Caco-2 (cell line): ENCODE measurements around the gene GTF2H3. TPM values are rescaled to one million over a fixed set of nuclear protein-coding genes. Genes with fewer than 3 reads are reported as not detected.

Source experiments
- BruUV-seq: library from RNA; stranded (reverse); fragments of 400-500 nt; replicated peaks from 2 replicates; lab custom pipeline; 2021; lab: Mats Ljungman, UMichigan
- CTCF ChIA-PET: fragments of 300-600 bp; sonication (Branson Sonifier 250); formaldehyde crosslinking; loops from one replicate; lab custom pipeline; 2022; ENCODE audit warnings: antibody characterized with exemption; lab: Charles Lee
- POLR2A ChIA-PET: fragments of 300-600 bp; sonication (Branson Sonifier 250); formaldehyde crosslinking; loops from one replicate; lab custom pipeline; 2022; ENCODE audit warnings: antibody characterized with exemption; lab: Charles Lee
- DNase-seq, 2 experiments: peaks; one replicate each; pipeline versions ENCODE4 v3.0.0 to v3.0.0-alpha.2; 2020 to 2022
- H3K27me3 ChIP-seq: replicated peaks from 2 replicates; pipeline ENCODE4 v1.6.0; 2011; ENCODE audit warnings: low read length; ENCODE audit not compliant: control insufficient read depth, insufficient read depth
- H3K36me3 ChIP-seq: 2 replicates; pipeline ENCODE4 v1.5.1; 2011; ENCODE audit warnings: low read length; ENCODE audit not compliant: control insufficient read depth, insufficient read depth
- H3K4me1 ChIP-seq: fragments of 250-450 bp; sonication (Bioruptor Pico); 2 replicates; pipeline ENCODE4 v1.5.1; 2020; ENCODE audit warnings: mild to moderate bottlenecking
- H3K4me3 ChIP-seq: 2 replicates; pipeline ENCODE4 v1.5.1; 2011; ENCODE audit warnings: low read depth, mild to moderate bottlenecking, control low read depth, low read length
- H3K9me3 ChIP-seq: fragments of 250-450 bp; sonication (Bioruptor Pico); 2 replicates; pipeline ENCODE4 v1.5.1; 2020; ENCODE audit warnings: mild to moderate bottlenecking, moderate library complexity
- H3K27ac Mint-ChIP-seq: one replicate; pipeline ENCODE4 v1.8.0; 2022; ENCODE audit warnings: mixed read lengths; ENCODE audit not compliant: unreplicated experiment
- H3K27me3 Mint-ChIP-seq: one replicate; pipeline ENCODE4 v1.8.0; 2022; ENCODE audit warnings: mixed read lengths; ENCODE audit not compliant: insufficient read depth, unreplicated experiment
- H3K36me3 Mint-ChIP-seq: one replicate; pipeline ENCODE4 v1.8.0; 2022; ENCODE audit warnings: mild to moderate bottlenecking, mixed read lengths; ENCODE audit not compliant: insufficient read depth, unreplicated experiment
- H3K4me1 Mint-ChIP-seq: one replicate; pipeline ENCODE4 v1.8.0; 2022; ENCODE audit warnings: low read depth, mixed read lengths; ENCODE audit not compliant: unreplicated experiment
- H3K4me3 Mint-ChIP-seq: one replicate; pipeline ENCODE4 v1.8.0; 2022; ENCODE audit warnings: mild to moderate bottlenecking, moderate library complexity, mixed read lengths; ENCODE audit not compliant: unreplicated experiment
- H3K9me3 Mint-ChIP-seq: one replicate; pipeline ENCODE4 v1.8.0; 2022; ENCODE audit warnings: mixed read lengths; ENCODE audit not compliant: unreplicated experiment
- intact Hi-C: fragments of 100-400 bp; cut with micrococcal nuclease; formaldehyde crosslinking; loops from one replicate; pipeline ENCODE4 v1.10.0; 2022; ENCODE audit not compliant: unreplicated experiment
- total RNA-seq: library from RNA; stranded (reverse); gene quantifications from 2 replicates; pipeline ENCODE4 v1.2.3, GENCODE V29; 2022
- TF ChIP-seq, protein P1 (sequence below), 2 experiments: fragments of 200-600 bp in 1 of 2; IDR thresholded peaks; 1 replicate in 1 of 2; 2 replicates in 1 of 2; pipeline versions ENCODE4 v1.5.1 to v1.8.0; 2011 to 2022; ENCODE audit warnings: antibody characterized with exemption in 1 of 2, control low read depth in 1 of 2, inconsistent platforms in 1 of 2, low read depth in 1 of 2, low read length in 1 of 2, mild to moderate bottlenecking in 1 of 2, moderate library complexity in 1 of 2; ENCODE audit not compliant: insufficient read depth in 1 of 2, severe bottlenecking in 1 of 2, unreplicated experiment in 1 of 2

Gene GTF2H3
- total RNA-seq, 1 experiment from 2014 or later, result 44.8 TPM

DNA sequence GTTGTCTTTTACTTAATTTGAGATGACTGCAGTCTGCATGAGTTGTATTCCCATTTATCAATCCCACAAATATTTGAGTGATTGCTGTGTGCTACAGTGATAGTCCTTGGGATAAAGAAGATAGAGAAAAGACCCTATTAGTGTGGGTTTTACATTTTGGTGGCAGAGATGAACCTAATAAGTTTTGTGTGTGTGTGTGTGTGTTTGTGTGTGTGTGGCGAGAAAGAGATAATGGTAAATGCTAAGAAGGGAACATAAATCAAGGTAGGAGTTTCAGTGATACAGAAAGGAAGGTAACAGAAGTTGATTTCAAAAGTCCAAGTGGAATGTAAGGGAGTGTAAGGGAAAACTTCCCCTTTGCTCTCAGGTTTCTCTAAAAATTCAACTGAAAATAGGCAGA, 34.3 kb upstream of the GTF2H3 start:
- Mint-ChIP-seq H3K27ac (no peak overlapping the region), H3K36me3 (peaks cover 76% of the 10 kb centered on the region), H3K27me3 (no peaks in the 10 kb centered on the region), H3K4me1 (peaks cover 16% of the 10 kb centered on the region), H3K4me3 (no peak overlapping the region), H3K9me3 (no peaks in the 10 kb centered on the region)
- Histone ChIP-seq H3K36me3 (no peaks in the 10 kb centered on the region), H3K4me3 (no peak overlapping the region), H3K4me1 (peaks cover 4% of the 10 kb centered on the region; the same call in 1 of the 2 replicates), H3K27me3 (no peaks in the 10 kb centered on the region), H3K9me3 (no peaks in the 10 kb centered on the region)
- BruUV-seq, result no TSS peak
- intact Hi-C loops, result no loop called here
- DNase-seq, result no peak
- ChIA-PET POLR2A (no interaction called here), CTCF (no interaction called here)
- TF ChIP-seq, protein P1, sequence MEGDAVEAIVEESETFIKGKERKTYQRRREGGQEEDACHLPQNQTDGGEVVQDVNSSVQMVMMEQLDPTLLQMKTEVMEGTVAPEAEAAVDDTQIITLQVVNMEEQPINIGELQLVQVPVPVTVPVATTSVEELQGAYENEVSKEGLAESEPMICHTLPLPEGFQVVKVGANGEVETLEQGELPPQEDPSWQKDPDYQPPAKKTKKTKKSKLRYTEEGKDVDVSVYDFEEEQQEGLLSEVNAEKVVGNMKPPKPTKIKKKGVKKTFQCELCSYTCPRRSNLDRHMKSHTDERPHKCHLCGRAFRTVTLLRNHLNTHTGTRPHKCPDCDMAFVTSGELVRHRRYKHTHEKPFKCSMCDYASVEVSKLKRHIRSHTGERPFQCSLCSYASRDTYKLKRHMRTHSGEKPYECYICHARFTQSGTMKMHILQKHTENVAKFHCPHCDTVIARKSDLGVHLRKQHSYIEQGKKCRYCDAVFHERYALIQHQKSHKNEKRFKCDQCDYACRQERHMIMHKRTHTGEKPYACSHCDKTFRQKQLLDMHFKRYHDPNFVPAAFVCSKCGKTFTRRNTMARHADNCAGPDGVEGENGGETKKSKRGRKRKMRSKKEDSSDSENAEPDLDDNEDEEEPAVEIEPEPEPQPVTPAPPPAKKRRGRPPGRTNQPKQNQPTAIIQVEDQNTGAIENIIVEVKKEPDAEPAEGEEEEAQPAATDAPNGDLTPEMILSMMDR (IDR thresholded peaks at IDR 0.05; ENCODE audit: insufficient read depth in 1 of 2, low read depth in 1 of 2, low read length in 1 of 2, severe bottlenecking in 1 of 2, unreplicated experiment in 1 of 2), result no peak

DNA sequence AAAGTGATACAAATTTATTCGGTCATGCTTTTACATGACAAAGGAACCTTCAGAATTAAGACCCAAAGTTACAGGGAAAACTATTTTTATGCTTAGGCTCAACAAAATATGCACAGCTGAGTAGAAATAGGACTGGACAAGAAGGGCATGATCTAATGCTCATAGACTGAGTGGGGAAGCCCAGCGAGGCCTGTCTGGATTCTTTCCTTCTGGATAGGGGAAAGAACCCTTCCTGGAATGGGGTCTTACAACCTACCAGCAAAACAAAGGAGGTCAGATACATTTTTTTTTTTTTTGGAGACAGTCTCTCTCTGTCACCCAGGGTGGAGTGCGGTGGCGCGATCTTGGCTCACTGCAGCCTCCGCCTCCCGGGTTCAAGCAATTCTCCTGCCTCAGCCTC, 33.9 kb upstream of the GTF2H3 start:
- Histone ChIP-seq H3K27me3 (no peaks in the 10 kb centered on the region), H3K36me3 (no peaks in the 10 kb centered on the region), H3K4me3 (no peak overlapping the region), H3K9me3 (no peaks in the 10 kb centered on the region), H3K4me1 (peaks cover 4% of the 10 kb centered on the region; the same call in 1 of the 2 replicates)
- POLR2A ChIA-PET, result no interaction called here
- BruUV-seq, result no TSS peak
- intact Hi-C loops, result no loop called here
- no peak for DNase-seq
- H3K4me3 Mint-ChIP-seq, result no peak overlapping the region
- no peaks in the 10 kb centered on the region for H3K9me3 Mint-ChIP-seq
- no peak overlapping the region for H3K27ac Mint-ChIP-seq
- CTCF ChIA-PET, result no interaction called here
- no peaks in the 10 kb centered on the region for H3K27me3 Mint-ChIP-seq
- TF ChIP-seq, protein P1 (IDR thresholded peaks at IDR 0.05; ENCODE audit: insufficient read depth in 1 of 2, low read depth in 1 of 2, low read length in 1 of 2, severe bottlenecking in 1 of 2, unreplicated experiment in 1 of 2), result no peak
- peaks cover 16% of the 10 kb centered on the region for H3K4me1 Mint-ChIP-seq
- H3K36me3 Mint-ChIP-seq, result peaks cover 77% of the 10 kb centered on the region

DNA sequence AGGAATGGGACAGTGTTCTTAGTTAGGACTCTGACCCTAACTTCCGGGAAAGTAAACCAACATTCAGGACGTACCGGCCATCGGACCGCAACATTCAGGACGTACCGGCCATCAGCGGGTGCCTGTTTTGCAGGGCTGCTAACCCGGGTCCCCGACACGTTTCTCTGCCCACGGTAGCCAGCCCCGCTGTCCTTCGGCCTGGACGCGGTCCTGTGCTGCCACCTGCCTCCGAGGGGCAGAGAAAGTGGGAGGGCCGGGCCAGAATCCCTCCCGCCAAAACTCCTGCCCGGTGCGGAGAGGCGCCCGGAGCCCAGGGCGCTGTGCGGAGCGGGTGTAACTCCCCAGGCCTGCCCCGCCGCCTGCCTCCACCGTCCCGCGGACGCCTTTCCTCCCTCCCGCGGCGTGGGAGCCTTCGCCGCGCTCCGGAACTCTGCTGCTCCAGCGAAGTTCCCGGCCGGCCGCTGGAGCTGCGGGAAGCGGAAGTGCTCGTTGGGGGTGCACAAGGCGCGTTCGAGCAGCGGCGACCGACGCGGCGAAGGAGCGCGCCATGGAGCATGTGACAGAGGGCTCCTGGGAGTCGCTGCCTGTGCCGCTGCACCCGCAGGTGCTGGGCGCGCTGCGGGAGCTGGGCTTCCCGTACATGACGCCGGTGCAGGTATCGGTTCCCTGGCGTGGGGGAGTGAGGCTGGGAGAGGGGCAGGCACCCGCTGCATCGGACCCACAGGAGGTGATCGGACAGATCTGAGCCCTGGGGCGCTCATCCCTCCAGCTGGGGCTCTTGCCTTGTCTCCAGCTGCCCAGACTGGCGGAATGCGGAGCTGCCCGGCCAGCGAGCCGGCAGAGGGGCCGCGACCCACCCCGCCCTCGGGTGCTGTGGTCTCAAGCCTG, 31.8 kb upstream of the GTF2H3 start, which contains the start of gene DDX55:
Gene DDX55 (plus strand): TSS at position 498 of the 888 bp plus-strand sequence. CDS start 50 bp downstream, at position 548.
- no peaks in the 10 kb centered on the region for H3K27me3 ChIP-seq
- Mint-ChIP-seq H3K9me3 (no peaks in the 10 kb centered on the region), H3K36me3 (peaks cover 79% of the 10 kb centered on the region), H3K27me3 (no peaks in the 10 kb centered on the region), H3K4me3 (peak within 1 kb of the TSS; percentile 85), H3K27ac (peak within 1 kb of the TSS; percentile 94), H3K4me1 (peaks cover 16% of the 10 kb centered on the region)
- peaks cover 4% of the 10 kb centered on the region; the same call in 1 of the 2 replicates for H3K4me1 ChIP-seq
- BruUV-seq, result TSS peak; percentile 76
- H3K4me3 ChIP-seq, result peak within 1 kb of the TSS; percentile 98
- intact Hi-C loops, result loop anchor here (1.0 kb wide), 1 partner anchor 31 kb away; the partner anchor contains the start of genes EIF2B1 and GTF2H3
- H3K9me3 ChIP-seq, result no peaks in the 10 kb centered on the region
- TF ChIP-seq, protein P1 (IDR thresholded peaks at IDR 0.05; ENCODE audit: insufficient read depth in 1 of 2, low read depth in 1 of 2, low read length in 1 of 2, severe bottlenecking in 1 of 2, unreplicated experiment in 1 of 2), result peak; percentile 39 to 43
- peak; percentile 82 to 87 for DNase-seq
- POLR2A ChIA-PET, result interaction anchor here (0.6 to 1.4 kb wide), 4 partner anchors 50 to 481 kb away, joined by 3 to 6 read pairs (median 3); no protein-coding TSS in a partner anchor
- CTCF ChIA-PET, result interaction anchor here (0.5 to 1.0 kb wide), 4 partner anchors 22 to 107 kb away, joined by 3 to 4 read pairs (median 3); no protein-coding TSS in a partner anchor
- peaks cover under 1% of the 10 kb centered on the region for H3K36me3 ChIP-seq
